GM12892 (cell line): ENCODE data around the gene LY6G6D. TPM values are rescaled to one million over a fixed set of nuclear protein-coding genes. Genes with fewer than 3 reads are reported as not detected.

ENCODE experiments used
- DNase-seq: peaks from one replicate; pipeline ENCODE4 v3.0.0; 2011; ENCODE audit not compliant: insufficient read length
- FAIRE-seq: peaks from 2 replicates; lab custom pipeline; 2011; peaks lifted over from hg19 to GRCh38; lab: Jason Lieb, UNC
- POLR2A ChIP-seq: IDR thresholded peaks from 2 replicates; pipeline ENCODE4 v1.6.1; 2011; ENCODE audit warnings: low read depth, low read length, control low read depth
- POLR2AphosphoS5 ChIP-seq: IDR thresholded peaks from 2 replicates; pipeline ENCODE4 v1.6.1; 2011; ENCODE audit warnings: low read depth, low read length, control low read depth
- TAF1 ChIP-seq: IDR thresholded peaks from 2 replicates; pipeline ENCODE4 v1.6.1; 2011; ENCODE audit warnings: low read depth, mild to moderate bottlenecking, control low read depth, low read length, borderline replicate concordance
- polyA plus RNA-seq: library from polyadenylated mRNA; unstranded; fragments of >200 nt; gene quantifications from one replicate; pipeline ENCODE4 v1.2.1, GENCODE V29; 2012; ENCODE audit warnings: missing spikeins, inconsistent platforms; ENCODE audit not compliant: missing spikeins

Gene LY6G6D
- not detected for polyA plus RNA-seq

DNA sequence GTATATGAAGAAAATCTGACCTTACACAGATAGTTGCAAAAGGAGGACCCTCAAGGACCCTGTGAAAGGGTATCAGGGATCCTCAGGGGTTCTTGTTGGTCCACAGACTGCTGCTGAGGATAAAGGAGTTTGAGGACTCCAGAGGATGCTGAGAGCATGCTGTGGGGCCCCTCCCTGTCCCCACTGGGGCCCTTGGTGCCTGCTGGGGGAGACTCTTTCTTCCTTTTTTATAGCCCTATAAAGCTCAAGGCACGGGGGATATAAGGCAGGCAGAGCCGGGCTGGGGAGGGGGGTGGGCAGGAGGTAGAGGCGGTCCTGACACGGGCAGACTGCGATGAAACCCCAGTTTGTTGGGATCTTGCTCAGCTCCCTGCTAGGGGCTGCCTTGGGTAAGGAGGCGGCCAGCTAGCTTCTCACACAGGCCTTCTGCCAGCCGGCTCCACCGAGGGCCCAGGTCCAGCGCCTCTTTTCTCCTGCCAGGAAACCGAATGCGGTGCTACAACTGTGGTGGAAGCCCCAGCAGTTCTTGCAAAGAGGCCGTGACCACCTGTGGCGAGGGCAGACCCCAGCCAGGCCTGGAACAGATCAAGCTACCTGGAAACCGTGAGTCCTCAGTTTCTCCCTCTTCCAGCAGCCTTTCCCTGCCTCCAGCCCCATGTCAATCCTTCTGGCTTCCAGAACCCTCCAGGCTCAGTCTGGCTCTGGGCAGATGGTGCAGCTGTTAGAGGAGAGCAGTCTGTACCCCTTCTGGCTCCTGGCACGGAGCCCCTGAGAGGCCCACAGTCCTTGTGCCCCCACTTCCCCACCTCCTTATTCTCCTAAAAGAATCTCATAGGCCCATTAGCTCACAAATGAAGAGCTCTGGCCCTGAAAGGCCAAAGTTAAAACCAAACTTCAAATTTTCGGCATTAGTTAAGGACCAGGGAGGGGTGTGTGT, at the start of gene LY6G6D:
LY6G6D (plus strand) TSS at position 327 of the 937 bp plus-strand sequence; CDS start at position 335, 8 bp downstream.
- no peak for DNase-seq
- no peak for TF ChIP-seq TAF1
- TF ChIP-seq POLR2A: no peak
- no peak for TF ChIP-seq POLR2AphosphoS5
- FAIRE-seq: no peak

DNA sequence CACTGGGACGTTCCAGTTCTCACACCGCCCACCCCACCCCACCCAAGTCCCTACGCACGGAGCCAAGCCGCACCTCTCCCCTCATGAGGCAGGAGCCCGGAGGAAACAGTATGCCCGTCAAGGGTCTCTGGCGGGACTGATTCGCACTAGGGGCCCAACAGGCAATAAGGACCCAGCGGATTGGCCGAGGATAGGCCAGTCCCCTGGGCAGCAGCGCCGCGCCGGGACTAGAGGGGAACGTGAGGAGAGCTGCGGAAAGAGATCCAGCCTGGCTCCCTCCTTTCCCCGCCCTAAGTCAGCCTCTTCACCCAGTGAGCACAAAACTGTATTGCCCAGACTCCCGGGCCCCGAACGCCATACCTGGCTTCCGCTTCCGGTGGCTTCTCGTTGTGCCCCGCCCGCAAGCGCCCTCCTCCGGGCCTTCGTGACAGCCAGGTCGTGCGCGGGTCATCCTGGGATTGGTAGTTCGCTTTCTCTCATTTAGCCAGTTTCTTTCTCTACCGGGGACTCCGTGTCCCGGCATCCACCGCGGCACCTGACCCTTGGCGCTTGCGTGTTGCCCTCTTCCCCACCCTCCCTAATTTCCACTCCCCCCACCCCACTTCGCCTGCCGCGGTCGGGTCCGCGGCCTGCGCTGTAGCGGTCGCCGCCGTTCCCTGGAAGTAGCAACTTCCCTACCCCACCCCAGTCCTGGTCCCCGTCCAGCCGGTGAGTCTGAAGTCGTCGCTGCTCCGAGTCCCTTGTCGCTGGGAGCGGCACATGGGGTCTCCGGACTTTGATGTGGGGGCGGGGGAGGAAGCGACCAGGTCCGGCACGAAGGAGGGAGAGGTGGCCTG, 49.4 kb upstream of the LY6G6D start, which contains the start of gene CSNK2B:
CSNK2B (plus strand) TSS at position 580 of the 836 bp plus-strand sequence. CDS start 752 bp downstream, outside the sequence.
- peak; percentile 82 for FAIRE-seq
- TF ChIP-seq POLR2A: peak; percentile 97
- peak; percentile 85 for TF ChIP-seq TAF1
- TF ChIP-seq POLR2AphosphoS5: peak; percentile 97
- peak; percentile 97 for DNase-seq

- TF ChIP-seq TAF1 (no peak), POLR2A (no peak), POLR2AphosphoS5 (no peak)
- no peak for FAIRE-seq
- no peak for DNase-seq
These were observed 48.7 kb upstream of the LY6G6D start for GRCh38 chr6:31666337-31666965.

- DNase-seq: no peak
- FAIRE-seq: no peak
- TF ChIP-seq POLR2A: no peak
- TF ChIP-seq POLR2AphosphoS5: no peak
- TF ChIP-seq TAF1: no peak
These were observed 45.5 kb upstream of the LY6G6D start, which contains the start of gene LY6G5B for GRCh38 chr6:31669676-31670075. LY6G5B (plus strand) TSS chr6:31669976; CDS start chr6:31670951, 975 bp downstream.

DNA sequence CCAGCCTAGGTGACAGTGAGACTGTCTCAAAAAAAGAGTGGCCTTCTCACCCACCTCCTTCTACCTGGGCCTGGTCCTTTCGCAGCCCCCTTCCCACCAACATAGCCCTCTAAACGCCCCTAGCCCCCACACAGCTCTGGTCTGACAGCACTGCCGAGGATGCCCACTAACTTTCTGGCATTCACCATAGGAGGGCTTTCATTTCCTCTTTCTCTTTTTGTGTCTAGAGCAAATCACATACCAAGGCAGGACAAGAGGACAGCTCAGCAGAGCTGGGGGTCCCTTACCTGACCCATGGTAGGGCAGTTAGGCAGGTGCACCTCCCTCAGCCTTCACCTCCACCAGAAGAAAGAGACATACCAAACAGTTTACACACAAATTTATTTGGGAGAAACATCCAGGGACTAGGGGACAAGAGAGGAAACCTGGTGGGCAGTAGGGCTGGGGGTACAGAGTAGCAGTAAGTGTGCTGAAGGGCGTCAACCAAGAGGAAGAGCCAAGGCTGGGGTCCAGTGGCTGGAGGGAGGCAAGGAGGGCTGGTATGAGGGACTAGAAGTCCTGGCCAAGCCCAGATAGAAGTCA, 38.7 kb upstream of the LY6G6D start:
- DNase-seq: no peak
- TF ChIP-seq TAF1 (no peak), POLR2A (no peak), POLR2AphosphoS5 (no peak)
- no peak for FAIRE-seq

GRCh38 chr6:31676904-31677303, 38.2 kb upstream of the LY6G6D start:
- FAIRE-seq: no peak

DNA sequence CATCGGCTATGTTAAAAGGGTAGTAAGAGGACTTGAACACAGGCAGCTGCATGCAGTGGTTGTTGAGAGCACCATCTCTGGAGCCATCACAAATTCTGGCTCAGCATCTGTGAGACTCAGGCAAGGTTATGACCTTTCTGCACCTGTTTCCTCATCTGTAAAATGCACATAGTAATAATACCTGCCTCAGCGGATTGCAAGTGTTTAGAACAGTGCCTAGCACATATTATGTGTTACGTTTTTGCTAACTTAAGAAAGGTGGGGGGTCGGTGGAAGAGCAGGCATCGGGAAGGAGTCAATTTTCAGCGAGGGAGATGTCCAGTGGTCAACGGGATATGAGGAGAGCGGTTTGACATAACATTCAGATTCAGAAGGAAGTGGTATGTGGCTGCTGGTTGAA, 37.2 kb upstream of the LY6G6D start:
- DNase-seq: no peak
- FAIRE-seq: no peak
- TF ChIP-seq TAF1 (no peak), POLR2AphosphoS5 (no peak), POLR2A (no peak)

More at GRCh38 chr6:31676904-31677303, 38.2 kb upstream of the LY6G6D start:
- no peak for TF ChIP-seq POLR2A
- no peak for TF ChIP-seq POLR2AphosphoS5
- no peak for TF ChIP-seq TAF1
- no peak for DNase-seq

GRCh38 chr6:31680226-31681134, 34.7 kb upstream of the LY6G6D start, which contains the start of gene LY6G5C:
LY6G5C (minus strand) TSS chr6:31681067; CDS start chr6:31680373, 694 bp downstream.
- DNase-seq (peak; percentile 52), FAIRE-seq (peak; percentile 90)
- TF ChIP-seq POLR2A (no peak), POLR2AphosphoS5 (no peak), TAF1 (peak; percentile 8; the same call in 1 of the 2 replicates)

DNA sequence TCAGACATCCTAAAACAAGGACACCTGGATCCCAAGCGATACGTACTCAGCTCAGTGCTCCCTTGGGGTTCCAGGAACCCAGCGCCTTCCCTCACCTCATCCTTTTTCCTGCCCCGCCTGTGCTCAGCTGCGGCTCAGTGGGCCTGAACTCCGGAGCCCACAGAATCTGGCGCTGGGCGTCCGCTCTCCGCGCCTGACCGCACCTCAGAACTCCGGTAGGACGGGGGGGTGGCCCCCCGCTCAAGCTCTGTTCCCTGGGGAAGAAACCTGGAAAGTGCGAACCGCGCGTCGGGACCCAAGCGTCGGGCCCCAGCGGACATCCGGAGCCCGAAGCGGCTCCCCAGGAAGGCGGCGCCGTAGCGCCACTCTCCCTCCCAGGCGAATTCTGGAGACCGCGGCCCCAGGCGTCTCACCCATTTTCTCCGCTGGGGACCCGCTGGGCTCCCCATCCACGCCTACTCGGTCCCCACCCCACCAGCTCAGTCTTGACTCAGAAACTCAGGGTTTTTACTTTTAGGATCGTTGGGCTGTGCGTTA, 33.9 kb upstream of the LY6G6D start:
- no peak for TF ChIP-seq POLR2AphosphoS5
- TF ChIP-seq POLR2A: no peak
- no peak for TF ChIP-seq TAF1
- no peak for FAIRE-seq
- DNase-seq: peak; percentile 71
